Fibroblast of lung (primary cell): Measurements from ENCODE around the gene WFDC2. TPM values are rescaled to one million over a fixed set of nuclear protein-coding genes. Genes with fewer than 3 reads are reported as not detected.

Source experiments
- DNase-seq, 2 donors: peaks; one replicate each; pipeline versions ENCODE4 v3.0.0 to v3.0.0-alpha.2; 2010; ENCODE audit warnings: low read depth in 2 of 2
- H2AFZ ChIP-seq: 2 replicates; pipeline ENCODE4 v1.5.1; 2012; ENCODE audit warnings: low read length, control low read depth, inconsistent platforms
- H3K27ac ChIP-seq: 2 replicates; pipeline ENCODE4 v1.5.1; 2011; ENCODE audit warnings: low read length, control low read depth; ENCODE audit not compliant: insufficient read depth
- H3K27me3 ChIP-seq: 2 replicates; pipeline ENCODE4 v1.5.1; 2011; ENCODE audit warnings: mild to moderate bottlenecking, low read length; ENCODE audit not compliant: control insufficient read depth, insufficient read depth
- H3K36me3 ChIP-seq: 2 replicates; pipeline ENCODE4 v1.5.1; 2011; ENCODE audit warnings: low read length; ENCODE audit not compliant: control insufficient read depth, insufficient read depth
- H3K4me1 ChIP-seq: 2 replicates; pipeline ENCODE4 v1.5.1; 2011; ENCODE audit warnings: low read length; ENCODE audit not compliant: control insufficient read depth, insufficient read depth; ENCODE audit errors: extremely low read depth
- H3K4me2 ChIP-seq: 2 replicates; pipeline ENCODE4 v1.5.1; 2011; ENCODE audit warnings: low read length, control low read depth; ENCODE audit not compliant: insufficient read depth; ENCODE audit errors: extremely low read depth
- H3K4me3 ChIP-seq, 4 experiments: fragments of 200-600 bp in 1 of 4; sonication (generic) in 1 of 4; replicated peaks in 1 of 4; 2 replicates each; pipeline ENCODE4 v1.5.1; 2011 to 2016; ENCODE audit warnings: low read length in 4 of 4, low read depth in 3 of 4, mild to moderate bottlenecking in 3 of 4, control low read depth in 2 of 4, inconsistent platforms in 1 of 4, mixed read lengths in 1 of 4; ENCODE audit not compliant: insufficient read depth in 1 of 4; ENCODE audit errors: control extremely low read depth in 1 of 4
- H3K79me2 ChIP-seq: 2 replicates; pipeline ENCODE4 v1.5.1; 2012; ENCODE audit warnings: mild to moderate bottlenecking, low read length, inconsistent platforms; ENCODE audit not compliant: control insufficient read depth, insufficient read depth
- H3K9ac ChIP-seq: 2 replicates; pipeline ENCODE4 v1.5.1; 2011; ENCODE audit warnings: mild to moderate bottlenecking, low read length, control low read depth; ENCODE audit not compliant: insufficient read depth
- H3K9me3 ChIP-seq: 2 replicates; pipeline ENCODE4 v1.5.1; 2012; ENCODE audit warnings: low read depth, low read length; ENCODE audit not compliant: control insufficient read depth, insufficient read depth
- H4K20me1 ChIP-seq: 2 replicates; pipeline ENCODE4 v1.5.1; 2011; ENCODE audit warnings: low read length; ENCODE audit not compliant: control insufficient read depth, insufficient read depth; ENCODE audit errors: extremely low read depth
- CTCF ChIP-seq, 2 donors: IDR thresholded peaks in 1 of 2; conservative IDR thresholded peaks in 1 of 2; 1 replicate in 1 of 2; 2 replicates in 1 of 2; pipeline ENCODE4 v1.5.1; 2011 to 2012; ENCODE audit warnings: low read length in 2 of 2, control low read depth in 1 of 2, inconsistent platforms in 1 of 2, low read depth in 1 of 2, mild to moderate bottlenecking in 1 of 2
- EZH2 ChIP-seq: IDR thresholded peaks from 2 replicates; pipeline ENCODE4 v1.5.1; 2012; ENCODE audit warnings: low read length, control low read depth, mild to moderate bottlenecking; ENCODE audit errors: missing control alignments
- polyA plus RNA-seq, 2 donors: library from polyadenylated mRNA; depleted of rRNA in 1 of 2; stranded (reverse) in 1 of 2; unstranded in 1 of 2; fragments of >200 nt; gene quantifications; 2 replicates each; pipeline ENCODE4 v1.2.1, GENCODE V29; 2011 to 2012; ENCODE audit warnings: missing spikeins in 1 of 2
- total RNA-seq: library from RNA; depleted of rRNA; stranded (reverse); fragments of >200 nt; gene quantifications from 2 replicates; pipeline ENCODE4 v1.2.1, GENCODE V29; 2014

The WFDC2 gene
- total and polyA plus RNA-seq, 2 donors (not counting 1 experiment from before 2014, with no cell fraction given) = not detected

DNA sequence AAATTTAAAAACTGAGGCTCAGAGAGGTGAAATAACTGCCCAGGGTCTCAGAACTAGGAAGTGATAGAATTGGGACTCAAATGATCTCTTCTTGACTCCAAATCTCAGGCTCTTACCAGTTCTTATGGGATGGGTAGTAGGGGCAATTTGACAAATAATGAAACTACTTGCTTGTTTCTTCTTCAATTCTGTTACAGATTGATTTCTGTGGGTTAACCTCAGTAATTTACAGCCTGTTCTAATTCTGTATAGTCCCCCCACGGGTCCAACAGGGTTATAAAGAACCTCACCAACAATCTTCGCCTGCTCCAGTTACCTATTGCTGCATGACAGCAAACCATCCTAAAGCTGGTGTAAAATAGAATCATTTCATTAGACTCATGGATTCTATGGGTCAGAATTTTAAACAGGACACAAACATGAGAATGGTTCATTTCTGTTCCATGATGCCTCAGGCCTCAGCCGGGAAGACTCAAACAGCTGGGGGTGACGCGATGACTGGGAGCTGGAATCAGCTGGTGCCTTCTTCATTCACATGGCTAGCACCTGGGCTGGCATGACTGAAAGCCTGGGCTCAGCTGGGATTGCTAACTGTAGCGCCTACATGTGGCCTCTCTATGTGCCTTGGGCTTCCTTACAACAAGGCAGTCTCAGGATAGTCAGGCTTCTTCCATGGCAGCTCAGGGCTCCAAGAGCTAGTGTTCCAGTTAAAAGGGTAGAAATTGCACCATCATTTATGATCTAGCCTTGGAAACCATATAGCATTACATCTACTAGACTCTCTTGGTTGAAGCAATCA is 6.6 kb upstream of the WFDC2 start:
- Histone ChIP-seq H3K27me3 (peaks cover 6% of the 10 kb centered on the region), H3K9ac (no peak overlapping the region), H3K79me2 (no peaks in the 10 kb centered on the region), H3K27ac (no peak overlapping the region), H3K4me2 (no peak overlapping the region), H3K4me1 (no peaks in the 10 kb centered on the region), H3K9me3 (no peaks in the 10 kb centered on the region), H4K20me1 (no peaks in the 10 kb centered on the region), H2AFZ (no peak overlapping the region), H3K36me3 (no peaks in the 10 kb centered on the region), H3K4me3 (no peak overlapping the region)
- TF ChIP-seq EZH2 (no peak), CTCF (conservative IDR thresholded peaks at IDR 0.05 in 1 of 2, IDR thresholded peaks at IDR 0.05 in 1 of 2; ENCODE audit: low read depth in 1 of 2, low read length in 2 of 2) (no peak)
- no peak for DNase-seq

- Histone ChIP-seq H3K4me2 (no peak overlapping the region), H3K9ac (no peak overlapping the region), H2AFZ (no peak overlapping the region), H3K27me3 (peaks cover 9% of the 10 kb centered on the region), H3K27ac (no peak overlapping the region), H3K9me3 (no peaks in the 10 kb centered on the region), H4K20me1 (no peaks in the 10 kb centered on the region), H3K4me3 (no peak overlapping the region), H3K79me2 (no peaks in the 10 kb centered on the region), H3K4me1 (no peaks in the 10 kb centered on the region), H3K36me3 (no peaks in the 10 kb centered on the region)
- TF ChIP-seq CTCF (conservative IDR thresholded peaks at IDR 0.05 in 1 of 2, IDR thresholded peaks at IDR 0.05 in 1 of 2; ENCODE audit: low read depth in 1 of 2, low read length in 2 of 2) (no peak), EZH2 (no peak)
- no peak for DNase-seq
These were observed 5.8 kb upstream of the WFDC2 start for GRCh38 chr20:45463709-45464108.

DNA sequence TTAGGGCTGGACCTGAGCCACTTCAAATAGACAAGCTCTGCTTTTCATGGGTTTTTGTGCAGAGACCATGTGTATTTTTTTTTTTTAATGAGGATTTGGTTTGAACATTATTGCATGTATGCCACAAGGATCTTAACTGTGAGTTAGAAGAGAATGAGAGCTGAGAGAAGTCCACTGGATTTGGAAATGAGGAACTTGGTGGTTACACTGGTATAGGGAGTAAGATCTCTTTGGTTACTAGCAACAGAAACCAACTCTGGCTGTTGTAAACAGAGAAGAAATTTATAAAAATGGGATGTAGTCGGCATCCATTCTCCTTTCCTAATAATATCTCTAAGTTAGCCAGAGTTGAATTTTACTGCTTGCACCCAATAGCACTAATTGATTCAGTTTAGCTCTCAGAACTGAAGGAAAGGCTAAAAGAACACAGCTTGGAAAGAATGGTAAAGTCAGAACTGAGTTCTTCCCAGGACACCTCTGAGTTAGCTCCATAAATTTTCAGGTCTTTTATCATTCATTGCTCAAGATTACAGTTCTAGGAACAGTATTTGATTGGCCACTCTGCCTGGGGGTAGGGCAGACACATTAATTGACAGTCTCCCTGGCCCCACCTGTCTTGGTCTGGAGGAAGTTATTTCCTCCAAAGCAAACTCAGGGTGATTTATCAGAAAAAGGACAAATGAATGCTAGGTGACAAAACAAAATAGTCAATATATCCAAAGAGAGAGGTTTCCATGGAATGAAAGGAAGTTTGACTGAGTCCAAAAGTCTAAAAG is 3.9 kb upstream of the WFDC2 start:
- DNase-seq = no peak
- Histone ChIP-seq H3K79me2 (no peaks in the 10 kb centered on the region), H4K20me1 (no peaks in the 10 kb centered on the region), H3K27ac (no peak overlapping the region), H3K36me3 (no peaks in the 10 kb centered on the region), H3K4me3 (no peak overlapping the region), H3K9ac (no peak overlapping the region), H3K9me3 (no peaks in the 10 kb centered on the region), H3K27me3 (peaks cover 24% of the 10 kb centered on the region), H2AFZ (no peak overlapping the region), H3K4me1 (no peaks in the 10 kb centered on the region), H3K4me2 (no peak overlapping the region)
- no peak for TF ChIP-seq CTCF (conservative IDR thresholded peaks at IDR 0.05 in 1 of 2, IDR thresholded peaks at IDR 0.05 in 1 of 2; ENCODE audit: low read depth in 1 of 2, low read length in 2 of 2)
- TF ChIP-seq EZH2 = no peak
